ENCODE data around the gene CLSTN2.

Gene CLSTN2

GRCh38 chr3:140089403-140090072, 154.6 kb downstream of the CLSTN2 start:
- H3K4me2 ChIP-seq (ENCODE audit: low read length), result no peak overlapping the region
- H3K36me3 ChIP-seq (ENCODE audit: insufficient read depth, low read length), result no peaks in the 10 kb centered on the region
- no peaks in the 10 kb centered on the region for H3K27me3 ChIP-seq (ENCODE audit: control insufficient read depth, insufficient read depth, low read length)
- no peaks in the 10 kb centered on the region for H3K9me3 ChIP-seq (replicated peaks; ENCODE audit: low read length)
- no peak overlapping the region for H3K9ac ChIP-seq (ENCODE audit: low read depth, low read length)
- no peak overlapping the region for H3K4me3 ChIP-seq (ENCODE audit: low read length)
- H3K4me1 ChIP-seq (ENCODE audit: control insufficient read depth, insufficient read depth, low read length), result peaks cover 3% of the 10 kb centered on the region

- H3K4me2 ChIP-seq (ENCODE audit: low read length), result no peak overlapping the region
- H3K9me3 ChIP-seq (replicated peaks; ENCODE audit: low read length), result no peaks in the 10 kb centered on the region
- H3K9ac ChIP-seq (ENCODE audit: low read depth, low read length), result no peak overlapping the region
- H3K27me3 ChIP-seq (ENCODE audit: control insufficient read depth, insufficient read depth, low read length), result peaks cover 10% of the 10 kb centered on the region
- H3K4me1 ChIP-seq (ENCODE audit: control insufficient read depth, insufficient read depth, low read length), result peaks cover 3% of the 10 kb centered on the region
- no peaks in the 10 kb centered on the region for H3K36me3 ChIP-seq (ENCODE audit: insufficient read depth, low read length)
- H3K4me3 ChIP-seq (ENCODE audit: low read length), result no peak overlapping the region
These were observed 156.2 kb downstream of the CLSTN2 start for GRCh38 chr3:140091143-140091542.

- no peak overlapping the region for H3K9ac ChIP-seq (ENCODE audit: low read depth, low read length)
- no peak overlapping the region for H3K4me3 ChIP-seq (ENCODE audit: low read length)
- peaks cover 3% of the 10 kb centered on the region for H3K4me1 ChIP-seq (ENCODE audit: control insufficient read depth, insufficient read depth, low read length)
- peaks cover 10% of the 10 kb centered on the region for H3K27me3 ChIP-seq (ENCODE audit: control insufficient read depth, insufficient read depth, low read length)
- H3K36me3 ChIP-seq (ENCODE audit: insufficient read depth, low read length), result no peaks in the 10 kb centered on the region
- no peak overlapping the region for H3K4me2 ChIP-seq (ENCODE audit: low read length)
- no peaks in the 10 kb centered on the region for H3K9me3 ChIP-seq (replicated peaks; ENCODE audit: low read length)
These were observed 158.0 kb downstream of the CLSTN2 start for GRCh38 chr3:140092848-140093536.

- Histone ChIP-seq H3K4me3 (ENCODE audit: low read length) (no peak overlapping the region), H3K9me3 (replicated peaks; ENCODE audit: low read length) (no peaks in the 10 kb centered on the region), H3K4me2 (ENCODE audit: low read length) (no peak overlapping the region), H3K36me3 (ENCODE audit: insufficient read depth, low read length) (no peaks in the 10 kb centered on the region), H3K27me3 (ENCODE audit: control insufficient read depth, insufficient read depth, low read length) (peaks cover 10% of the 10 kb centered on the region), H3K9ac (ENCODE audit: low read depth, low read length) (no peak overlapping the region), H3K4me1 (ENCODE audit: control insufficient read depth, insufficient read depth, low read length) (peaks cover 3% of the 10 kb centered on the region)
These were observed 158.8 kb downstream of the CLSTN2 start for GRCh38 chr3:140093742-140094141.

GRCh38 chr3:140094487-140094886, 159.5 kb downstream of the CLSTN2 start:
- Histone ChIP-seq H3K4me1 (ENCODE audit: control insufficient read depth, insufficient read depth, low read length) (peaks cover 3% of the 10 kb centered on the region), H3K4me3 (ENCODE audit: low read length) (no peak overlapping the region), H3K9me3 (replicated peaks; ENCODE audit: low read length) (no peaks in the 10 kb centered on the region), H3K36me3 (ENCODE audit: insufficient read depth, low read length) (no peaks in the 10 kb centered on the region), H3K4me2 (ENCODE audit: low read length) (no peak overlapping the region), H3K27me3 (ENCODE audit: control insufficient read depth, insufficient read depth, low read length) (peaks cover 10% of the 10 kb centered on the region), H3K9ac (ENCODE audit: low read depth, low read length) (no peak overlapping the region)

GRCh38 chr3:140096037-140096436, 161.1 kb downstream of the CLSTN2 start:
- no peak overlapping the region for H3K9ac ChIP-seq (ENCODE audit: low read depth, low read length)

GRCh38 chr3:140097874-140098635, 163.1 kb downstream of the CLSTN2 start:
- no peaks in the 10 kb centered on the region for H3K36me3 ChIP-seq (ENCODE audit: insufficient read depth, low read length)
- no peak overlapping the region for H3K4me3 ChIP-seq (ENCODE audit: low read length)
- H3K4me2 ChIP-seq (ENCODE audit: low read length), result no peak overlapping the region
- no peaks in the 10 kb centered on the region for H3K9me3 ChIP-seq (replicated peaks; ENCODE audit: low read length)
- H3K27me3 ChIP-seq (ENCODE audit: control insufficient read depth, insufficient read depth, low read length), result peaks cover 15% of the 10 kb centered on the region
- peaks cover 3% of the 10 kb centered on the region for H3K4me1 ChIP-seq (ENCODE audit: control insufficient read depth, insufficient read depth, low read length)
- no peak overlapping the region for H3K9ac ChIP-seq (ENCODE audit: low read depth, low read length)

More at GRCh38 chr3:140096037-140096436, 161.1 kb downstream of the CLSTN2 start:
- no peak overlapping the region for H3K4me3 ChIP-seq (ENCODE audit: low read length)
- no peaks in the 10 kb centered on the region for H3K9me3 ChIP-seq (replicated peaks; ENCODE audit: low read length)
- no peak overlapping the region for H3K4me2 ChIP-seq (ENCODE audit: low read length)
- H3K4me1 ChIP-seq (ENCODE audit: control insufficient read depth, insufficient read depth, low read length), result peaks cover 3% of the 10 kb centered on the region
- no peaks in the 10 kb centered on the region for H3K36me3 ChIP-seq (ENCODE audit: insufficient read depth, low read length)
- peaks cover 10% of the 10 kb centered on the region for H3K27me3 ChIP-seq (ENCODE audit: control insufficient read depth, insufficient read depth, low read length)

GRCh38 chr3:140100479-140100878, 165.5 kb downstream of the CLSTN2 start:
- Histone ChIP-seq H3K9me3 (replicated peaks; ENCODE audit: low read length) (no peaks in the 10 kb centered on the region), H3K27me3 (ENCODE audit: control insufficient read depth, insufficient read depth, low read length) (peaks cover 8% of the 10 kb centered on the region), H3K36me3 (ENCODE audit: insufficient read depth, low read length) (no peaks in the 10 kb centered on the region), H3K4me2 (ENCODE audit: low read length) (no peak overlapping the region), H3K4me3 (ENCODE audit: low read length) (no peak overlapping the region), H3K4me1 (ENCODE audit: control insufficient read depth, insufficient read depth, low read length) (no peaks in the 10 kb centered on the region), H3K9ac (ENCODE audit: low read depth, low read length) (no peak overlapping the region)

GRCh38 chr3:140103166-140103565, 168.2 kb downstream of the CLSTN2 start:
- no peak overlapping the region for H3K4me2 ChIP-seq (ENCODE audit: low read length)
- H3K27me3 ChIP-seq (ENCODE audit: control insufficient read depth, insufficient read depth, low read length), result peaks cover 5% of the 10 kb centered on the region
- no peak overlapping the region for H3K9ac ChIP-seq (ENCODE audit: low read depth, low read length)
- H3K4me3 ChIP-seq (ENCODE audit: low read length), result no peak overlapping the region
- no peaks in the 10 kb centered on the region for H3K4me1 ChIP-seq (ENCODE audit: control insufficient read depth, insufficient read depth, low read length)
- no peaks in the 10 kb centered on the region for H3K9me3 ChIP-seq (replicated peaks; ENCODE audit: low read length)
- no peaks in the 10 kb centered on the region for H3K36me3 ChIP-seq (ENCODE audit: insufficient read depth, low read length)

GRCh38 chr3:140103986-140104645, 169.1 kb downstream of the CLSTN2 start:
- H3K4me3 ChIP-seq (ENCODE audit: low read length), result no peak overlapping the region

More at GRCh38 chr3:140103986-140104645, 169.1 kb downstream of the CLSTN2 start:
- Histone ChIP-seq H3K36me3 (ENCODE audit: insufficient read depth, low read length) (no peaks in the 10 kb centered on the region), H3K9ac (ENCODE audit: low read depth, low read length) (no peak overlapping the region), H3K9me3 (replicated peaks; ENCODE audit: low read length) (no peaks in the 10 kb centered on the region), H3K27me3 (ENCODE audit: control insufficient read depth, insufficient read depth, low read length) (peaks cover 5% of the 10 kb centered on the region), H3K4me1 (ENCODE audit: control insufficient read depth, insufficient read depth, low read length) (no peaks in the 10 kb centered on the region), H3K4me2 (ENCODE audit: low read length) (no peak overlapping the region)
